Upper lobe of left lung (tissue), 4 donors: ENCODE data around the gene RFX2.

Source experiments
- CTCF ChIP-seq, 6 experiments: fragments of 450-650 bp in 4 of 6; fragments of 200-600 bp in 2 of 6; sonication (generic) in 2 of 6; IDR thresholded peaks; one replicate each; pipeline ENCODE4 v1.5.1; 2016 to 2019; ENCODE audit warnings: antibody characterized with exemption in 6 of 6
- EP300 ChIP-seq, 4 donors: sonication (generic); formaldehyde crosslinking; IDR thresholded peaks; one replicate each; pipeline ENCODE4 v1.5.1; 2017; ENCODE audit warnings: antibody characterized with exemption in 4 of 4, control low read depth in 2 of 4
- POLR2A ChIP-seq, 4 donors: fragments of 450-650 bp; IDR thresholded peaks; one replicate each; pipeline ENCODE4 v1.5.1; 2016 to 2017; ENCODE audit warnings: antibody characterized with exemption in 4 of 4, mild to moderate bottlenecking in 2 of 4
- POLR2AphosphoS5 ChIP-seq, 2 donors: sonication (generic); formaldehyde crosslinking; IDR thresholded peaks; one replicate each; pipeline ENCODE4 v1.5.1; 2017; ENCODE audit warnings: antibody characterized with exemption in 2 of 2

GRCh38 chr19:6116749-6117430 is 6.6 kb upstream of the RFX2 start:
- TF ChIP-seq POLR2A (IDR thresholded peaks at IDR 0.05) (no peak), CTCF (IDR thresholded peaks at IDR 0.05) (no peak), EP300 (IDR thresholded peaks at IDR 0.05) (no peak), POLR2AphosphoS5 (IDR thresholded peaks at IDR 0.05) (no peak)
